ENCODE measurements around the gene HSPA12A. TPM values are rescaled to one million over a fixed set of nuclear protein-coding genes. Genes with fewer than 3 reads are reported as not detected.
A peak's percentile ranks its signal among the peaks of the same experiment; 100 is the strongest.

The HSPA12A gene
- total RNA-seq, 5 donors from 2014 or later (not counting 1 experiment from before 2014, with no cell fraction given): 0.26 to 0.89 (median 0.53) TPM

GRCh38 chr10:116694243-116694926, 48.0 kb downstream of the HSPA12A start:
- Histone ChIP-seq H3K36me3 (ENCODE audit: control insufficient read depth in 2 of 2, extremely low read depth in 1 of 2, insufficient read depth in 1 of 2, low read length in 1 of 2) (no peaks in the 10 kb centered on the region), H3K4me3 (ENCODE audit: control insufficient read depth in 1 of 2, extremely low read depth in 1 of 2, low read length in 1 of 2) (no peak overlapping the region), H3K4me1 (ENCODE audit: control insufficient read depth in 1 of 2, extremely low read depth in 1 of 2, insufficient read depth in 2 of 2, low read length in 2 of 2) (no peaks in the 10 kb centered on the region), H3K27ac (ENCODE audit: low read length) (no peak overlapping the region), H3K9me3 (no peaks in the 10 kb centered on the region), H3K27me3 (replicated peaks in 1 of 2; ENCODE audit: control insufficient read depth in 2 of 2, extremely low read depth in 1 of 2, insufficient read depth in 2 of 2, low read length in 1 of 2) (peaks cover 0 to 25% of the 10 kb centered on the region in 2 experiments)
- no peaks in the 10 kb centered on the region for H3K9me3 Mint-ChIP-seq
- no peaks in the 10 kb centered on the region for H3K36me3 Mint-ChIP-seq
- no peak for ATAC-seq (replicated peaks in 1 of 4)
- no peak for DNase-seq
- CTCF ChIA-PET: no interaction called here
- H3K4me3 Mint-ChIP-seq: no peak overlapping the region
- H3K27ac Mint-ChIP-seq: peak overlapping the region in 1 of 2 donors; percentile 32
- H3K4me1 Mint-ChIP-seq: no peaks in the 10 kb centered on the region
- peaks cover 47 to 66% of the 10 kb centered on the region in 2 donors for H3K27me3 Mint-ChIP-seq
- POLR2A ChIA-PET: no interaction called here
- WGBS (ENCODE audit: insufficient coverage): 59% methylated on average over 14 of the region's 14 CpGs

DNA sequence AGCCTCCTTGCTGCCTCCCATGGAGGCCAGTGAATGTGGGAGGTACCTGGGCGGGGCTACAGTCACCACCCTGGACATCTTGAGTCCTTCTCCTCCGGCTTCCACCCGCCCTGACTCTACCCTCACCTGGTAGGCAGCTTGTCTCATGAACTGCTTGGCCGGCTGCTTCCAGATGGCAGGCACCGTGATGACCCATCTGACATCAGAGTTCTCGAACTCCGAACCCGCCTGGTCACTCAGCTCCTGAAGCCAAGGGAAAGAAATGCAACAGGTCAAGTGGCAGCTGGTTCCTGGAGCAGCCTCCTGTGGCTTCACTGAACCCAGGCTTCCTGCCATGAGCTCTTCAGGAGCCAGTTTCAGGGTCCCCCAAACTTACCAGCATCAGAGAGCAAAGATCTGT, 50.1 kb downstream of the HSPA12A start:
- peaks cover 0 to 32% of the 10 kb centered on the region in 2 experiments for H3K27me3 ChIP-seq (replicated peaks in 1 of 2; ENCODE audit: control insufficient read depth in 2 of 2, extremely low read depth in 1 of 2, insufficient read depth in 2 of 2, low read length in 1 of 2)
- POLR2A ChIA-PET: no interaction called here
- ATAC-seq (replicated peaks in 1 of 4): no peak
- no peaks in the 10 kb centered on the region for H3K9me3 ChIP-seq
- no peak overlapping the region for H3K4me3 Mint-ChIP-seq
- H3K36me3 ChIP-seq (ENCODE audit: control insufficient read depth in 2 of 2, extremely low read depth in 1 of 2, insufficient read depth in 1 of 2, low read length in 1 of 2): no peaks in the 10 kb centered on the region
- 85% methylated on average over 8 of the region's 8 CpGs for WGBS (ENCODE audit: insufficient coverage)
- no peak overlapping the region for H3K4me3 ChIP-seq (ENCODE audit: control insufficient read depth in 1 of 2, extremely low read depth in 1 of 2, low read length in 1 of 2)
- peaks cover 48 to 65% of the 10 kb centered on the region in 2 donors for H3K27me3 Mint-ChIP-seq
- no peaks in the 10 kb centered on the region for H3K36me3 Mint-ChIP-seq
- H3K4me1 Mint-ChIP-seq: no peaks in the 10 kb centered on the region
- no peak for DNase-seq
- CTCF ChIA-PET: interaction anchor here in 1 of 2 donors (0.5 to 0.6 kb wide), 2 partner anchors 71 to 181 kb away, joined by 3 read pairs; no protein-coding TSS in a partner anchor
- H3K4me1 ChIP-seq (ENCODE audit: control insufficient read depth in 1 of 2, extremely low read depth in 1 of 2, insufficient read depth in 2 of 2, low read length in 2 of 2): no peaks in the 10 kb centered on the region
- H3K27ac Mint-ChIP-seq: no peak overlapping the region
- no peaks in the 10 kb centered on the region for H3K9me3 Mint-ChIP-seq
- no peak overlapping the region for H3K27ac ChIP-seq (ENCODE audit: low read length)

DNA sequence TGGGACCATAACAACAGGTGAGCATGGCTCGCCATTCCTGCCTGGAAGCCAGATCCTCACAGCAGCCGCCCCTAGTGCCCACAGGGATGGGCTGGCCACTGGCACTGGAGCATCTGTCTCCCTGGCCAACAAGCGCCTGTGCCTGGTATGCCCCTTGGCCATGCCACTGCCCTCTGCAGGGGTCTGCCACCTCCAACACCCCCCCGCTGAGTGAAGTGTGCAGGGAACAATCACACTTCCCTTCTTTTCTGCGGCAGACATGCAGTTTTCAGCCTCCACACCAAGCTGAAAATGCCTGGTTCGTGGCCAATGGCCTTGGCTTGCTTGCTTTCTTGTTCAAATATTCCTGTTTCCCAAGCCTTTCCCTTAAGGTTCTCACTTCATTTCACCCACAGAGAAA, 50.7 kb downstream of the HSPA12A start:
- Mint-ChIP-seq H3K27ac (no peak overlapping the region), H3K36me3 (no peaks in the 10 kb centered on the region), H3K4me1 (no peaks in the 10 kb centered on the region), H3K9me3 (no peaks in the 10 kb centered on the region), H3K4me3 (no peak overlapping the region), H3K27me3 (peaks cover 45 to 63% of the 10 kb centered on the region in 2 donors)
- Histone ChIP-seq H3K27ac (ENCODE audit: low read length) (no peak overlapping the region), H3K4me1 (ENCODE audit: control insufficient read depth in 1 of 2, extremely low read depth in 1 of 2, insufficient read depth in 2 of 2, low read length in 2 of 2) (no peaks in the 10 kb centered on the region), H3K4me3 (ENCODE audit: control insufficient read depth in 1 of 2, extremely low read depth in 1 of 2, low read length in 1 of 2) (no peak overlapping the region), H3K27me3 (replicated peaks in 1 of 2; ENCODE audit: control insufficient read depth in 2 of 2, extremely low read depth in 1 of 2, insufficient read depth in 2 of 2, low read length in 1 of 2) (peaks cover 0 to 37% of the 10 kb centered on the region in 2 experiments), H3K9me3 (no peaks in the 10 kb centered on the region), H3K36me3 (ENCODE audit: control insufficient read depth in 2 of 2, extremely low read depth in 1 of 2, insufficient read depth in 1 of 2, low read length in 1 of 2) (no peaks in the 10 kb centered on the region)
- CTCF ChIA-PET: no interaction called here
- ATAC-seq (replicated peaks in 1 of 4) (no peak), DNase-seq (no peak)
- 56% methylated on average over 6 of the region's 6 CpGs for WGBS (ENCODE audit: insufficient coverage)
- POLR2A ChIA-PET: no interaction called here

DNA sequence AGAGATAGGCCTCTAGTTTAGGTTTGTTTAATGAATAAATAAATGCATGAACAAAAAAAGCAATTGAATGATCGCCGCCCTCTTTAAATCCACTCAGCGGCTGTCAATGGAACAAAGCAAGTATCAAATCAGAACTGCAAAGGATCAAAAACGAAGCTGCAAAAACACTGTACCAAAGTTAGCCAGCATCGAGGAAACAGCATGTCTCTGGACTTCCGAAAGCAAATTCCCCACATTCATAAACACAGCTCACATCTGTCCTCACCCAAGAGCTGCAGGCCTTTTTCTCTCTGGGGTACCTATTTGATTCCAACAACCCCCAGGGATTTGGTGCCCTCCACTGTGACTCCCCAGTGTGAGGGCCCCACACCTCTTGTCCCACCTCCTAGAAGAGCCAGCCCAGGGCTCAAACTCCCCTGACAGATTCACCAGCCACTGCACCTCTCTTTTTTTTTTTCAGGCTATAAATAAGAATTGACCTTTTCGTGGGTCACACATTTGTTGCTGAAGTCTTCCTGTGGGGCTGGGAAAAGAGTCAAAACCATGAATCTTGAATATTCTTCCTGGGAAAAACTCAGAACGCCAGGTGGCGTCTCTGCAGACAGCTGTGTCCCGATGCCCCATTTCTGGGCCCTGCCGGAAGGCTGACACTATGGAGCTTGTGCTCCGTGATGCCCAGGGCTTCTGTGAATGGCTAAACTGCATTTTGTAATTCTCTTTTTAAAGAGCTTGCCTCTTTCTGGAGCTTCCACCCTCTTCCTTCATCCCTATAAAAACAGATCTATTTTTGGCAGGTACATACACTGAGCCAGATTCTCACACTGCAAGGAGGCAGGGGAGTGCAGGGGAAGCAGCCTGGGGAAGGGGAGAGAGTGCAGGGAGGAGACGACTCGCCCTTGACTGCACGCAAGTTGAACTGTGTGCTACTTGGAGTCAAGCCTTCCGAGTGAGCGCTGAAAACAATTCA, 51.7 kb downstream of the HSPA12A start:
- ChIA-PET CTCF (interaction anchor here in 1 of 2 donors (0.6 to 0.7 kb wide), 2 partner anchors 9 to 66 kb away, joined by 4 to 11 read pairs; no protein-coding TSS in a partner anchor), POLR2A (no interaction called here)
- no peak for DNase-seq
- Mint-ChIP-seq H3K27ac (no peak overlapping the region), H3K4me1 (no peaks in the 10 kb centered on the region), H3K9me3 (no peaks in the 10 kb centered on the region), H3K4me3 (no peak overlapping the region), H3K36me3 (no peaks in the 10 kb centered on the region), H3K27me3 (peaks cover 40 to 66% of the 10 kb centered on the region in 2 donors)
- no peak for ATAC-seq (replicated peaks in 1 of 4)
- Histone ChIP-seq H3K36me3 (ENCODE audit: control insufficient read depth in 2 of 2, extremely low read depth in 1 of 2, insufficient read depth in 1 of 2, low read length in 1 of 2) (no peaks in the 10 kb centered on the region), H3K27me3 (replicated peaks in 1 of 2; ENCODE audit: control insufficient read depth in 2 of 2, extremely low read depth in 1 of 2, insufficient read depth in 2 of 2, low read length in 1 of 2) (peaks cover 0 to 35% of the 10 kb centered on the region in 2 experiments), H3K4me3 (ENCODE audit: control insufficient read depth in 1 of 2, extremely low read depth in 1 of 2, low read length in 1 of 2) (no peak overlapping the region), H3K9me3 (no peaks in the 10 kb centered on the region), H3K4me1 (ENCODE audit: control insufficient read depth in 1 of 2, extremely low read depth in 1 of 2, insufficient read depth in 2 of 2, low read length in 2 of 2) (no peaks in the 10 kb centered on the region), H3K27ac (ENCODE audit: low read length) (no peak overlapping the region)
- 86% methylated on average over 12 of the region's 17 CpGs for WGBS (ENCODE audit: insufficient coverage)

GRCh38 chr10:116689744-116690143, 52.6 kb downstream of the HSPA12A start:
- Histone ChIP-seq H3K9me3 (no peaks in the 10 kb centered on the region), H3K4me1 (ENCODE audit: control insufficient read depth in 1 of 2, extremely low read depth in 1 of 2, insufficient read depth in 2 of 2, low read length in 2 of 2) (no peaks in the 10 kb centered on the region), H3K27me3 (replicated peaks in 1 of 2; ENCODE audit: control insufficient read depth in 2 of 2, extremely low read depth in 1 of 2, insufficient read depth in 2 of 2, low read length in 1 of 2) (peaks cover 0 to 36% of the 10 kb centered on the region in 2 experiments), H3K27ac (ENCODE audit: low read length) (no peak overlapping the region), H3K4me3 (ENCODE audit: control insufficient read depth in 1 of 2, extremely low read depth in 1 of 2, low read length in 1 of 2) (no peak overlapping the region), H3K36me3 (ENCODE audit: control insufficient read depth in 2 of 2, extremely low read depth in 1 of 2, insufficient read depth in 1 of 2, low read length in 1 of 2) (no peaks in the 10 kb centered on the region)
- 100% methylated on average over 3 of the region's 4 CpGs for WGBS (ENCODE audit: insufficient coverage)
- Mint-ChIP-seq H3K27ac (no peak overlapping the region), H3K4me3 (no peak overlapping the region), H3K27me3 (peaks cover 36 to 65% of the 10 kb centered on the region in 2 donors), H3K4me1 (no peaks in the 10 kb centered on the region), H3K9me3 (no peaks in the 10 kb centered on the region), H3K36me3 (no peaks in the 10 kb centered on the region)
- POLR2A ChIA-PET: no interaction called here
- DNase-seq (no peak), ATAC-seq (replicated peaks in 1 of 4) (no peak)
- CTCF ChIA-PET: no interaction called here

GRCh38 chr10:116688741-116689495, 53.4 kb downstream of the HSPA12A start:
- Histone ChIP-seq H3K27ac (ENCODE audit: low read length) (no peak overlapping the region), H3K4me3 (ENCODE audit: control insufficient read depth in 1 of 2, extremely low read depth in 1 of 2, low read length in 1 of 2) (no peak overlapping the region), H3K4me1 (ENCODE audit: control insufficient read depth in 1 of 2, extremely low read depth in 1 of 2, insufficient read depth in 2 of 2, low read length in 2 of 2) (no peaks in the 10 kb centered on the region), H3K9me3 (no peaks in the 10 kb centered on the region), H3K27me3 (replicated peaks in 1 of 2; ENCODE audit: control insufficient read depth in 2 of 2, extremely low read depth in 1 of 2, insufficient read depth in 2 of 2, low read length in 1 of 2) (peaks cover 0 to 34% of the 10 kb centered on the region in 2 experiments), H3K36me3 (ENCODE audit: control insufficient read depth in 2 of 2, extremely low read depth in 1 of 2, insufficient read depth in 1 of 2, low read length in 1 of 2) (no peaks in the 10 kb centered on the region)
- ATAC-seq (replicated peaks in 1 of 4) (peak in 1 of 4 experiments; percentile 24), DNase-seq (no peak)
- Mint-ChIP-seq H3K4me3 (no peak overlapping the region), H3K27me3 (peaks cover 30 to 61% of the 10 kb centered on the region in 2 donors), H3K36me3 (no peaks in the 10 kb centered on the region), H3K27ac (no peak overlapping the region), H3K4me1 (no peaks in the 10 kb centered on the region), H3K9me3 (no peaks in the 10 kb centered on the region)
- WGBS (ENCODE audit: insufficient coverage): 91% methylated on average over 4 of the region's 7 CpGs
- POLR2A ChIA-PET: no interaction called here
- CTCF ChIA-PET: interaction anchor here in 1 of 2 donors (0.9 kb wide), 1 partner anchor 56 kb away, joined by 3 read pairs; no protein-coding TSS in a partner anchor
